ENCODE data around the gene DNAJC11.
A peak's percentile ranks its signal among the peaks of the same experiment; 100 is the strongest.

Gene DNAJC11

GRCh38 chr1:6614929-6615785 lies 86.5 kb downstream of the DNAJC11 start:
- H3K9me3 Mint-ChIP-seq, result no peaks in the 10 kb centered on the region
- CTCF ChIA-PET, result interaction anchor here (1.3 kb wide), 1 partner anchor 11 kb away, joined by 3 read pairs; no protein-coding TSS in a partner anchor
- H3K4me3 Mint-ChIP-seq, result peak overlapping the region; percentile 63
- DNase-seq, result peak; percentile 39
- no peak overlapping the region for H3K27ac Mint-ChIP-seq
- peaks cover 31% of the 10 kb centered on the region for H3K4me1 Mint-ChIP-seq
- peaks cover 15% of the 10 kb centered on the region for H3K36me3 Mint-ChIP-seq
- H3K27me3 Mint-ChIP-seq, result peaks cover 3% of the 10 kb centered on the region

- DNase-seq, result peak; percentile 79
- no peaks in the 10 kb centered on the region for H3K9me3 Mint-ChIP-seq
- peaks cover 7% of the 10 kb centered on the region for H3K36me3 Mint-ChIP-seq
- peak overlapping the region; percentile 84 for H3K4me3 Mint-ChIP-seq
- peaks cover 3% of the 10 kb centered on the region for H3K27me3 Mint-ChIP-seq
- H3K27ac Mint-ChIP-seq, result no peak overlapping the region
- CTCF ChIA-PET, result no interaction called here
- H3K4me1 Mint-ChIP-seq, result peaks cover 36% of the 10 kb centered on the region
These were observed 87.3 kb downstream of the DNAJC11 start for GRCh38 chr1:6614019-6614928.

- Mint-ChIP-seq H3K27me3 (peaks cover 3% of the 10 kb centered on the region), H3K9me3 (no peaks in the 10 kb centered on the region), H3K4me1 (peaks cover 37% of the 10 kb centered on the region), H3K36me3 (peaks cover 7% of the 10 kb centered on the region), H3K27ac (peak within 1 kb of the TSS; percentile 85), H3K4me3 (peak within 1 kb of the TSS; percentile 91)
- CTCF ChIA-PET, result no interaction called here
- DNase-seq, result peak; percentile 100
These were observed 88.1 kb downstream of the DNAJC11 start, which contains the start of gene PHF13 for GRCh38 chr1:6613361-6614018. Gene PHF13, plus strand, starts transcription at chr1:6613731. Its CDS starts 336 bp downstream, at chr1:6614067.

GRCh38 chr1:6612641-6613360 lies 88.8 kb downstream of the DNAJC11 start:
- Mint-ChIP-seq H3K27me3 (peaks cover 6% of the 10 kb centered on the region), H3K27ac (peak overlapping the region; percentile 85), H3K36me3 (peaks cover 5% of the 10 kb centered on the region), H3K9me3 (no peaks in the 10 kb centered on the region), H3K4me3 (peak overlapping the region; percentile 91), H3K4me1 (peaks cover 37% of the 10 kb centered on the region)
- no peak for DNase-seq
- CTCF ChIA-PET, result interaction anchor here (0.7 to 1.1 kb wide), 3 partner anchors 11 to 60 kb away, joined by 3 read pairs; no protein-coding TSS in a partner anchor

- Mint-ChIP-seq H3K9me3 (no peaks in the 10 kb centered on the region), H3K36me3 (peaks cover 9% of the 10 kb centered on the region), H3K4me1 (peaks cover 31% of the 10 kb centered on the region), H3K4me3 (peak overlapping the region; percentile 76), H3K27ac (peak overlapping the region; percentile 99), H3K27me3 (peaks cover 6% of the 10 kb centered on the region)
- peak; percentile 53 for DNase-seq
- CTCF ChIA-PET, result interaction anchor here (0.6 to 1.8 kb wide), 3 partner anchors 31 to 114 kb away, joined by 3 to 6 read pairs (median 3); no protein-coding TSS in a partner anchor
These were observed 97.6 kb downstream of the DNAJC11 start for GRCh38 chr1:6603915-6604558.

GRCh38 chr1:6603238-6603914 lies 98.2 kb downstream of the DNAJC11 start:
- DNase-seq, result peak; percentile 79
- peak overlapping the region; percentile 99 for H3K27ac Mint-ChIP-seq
- H3K9me3 Mint-ChIP-seq, result no peaks in the 10 kb centered on the region
- H3K4me3 Mint-ChIP-seq, result peak overlapping the region; percentile 76
- H3K27me3 Mint-ChIP-seq, result peaks cover 6% of the 10 kb centered on the region
- CTCF ChIA-PET, result interaction anchor here (0.6 to 1.8 kb wide), 3 partner anchors 31 to 113 kb away, joined by 3 to 6 read pairs (median 3); no protein-coding TSS in a partner anchor
- peaks cover 36% of the 10 kb centered on the region for H3K4me1 Mint-ChIP-seq
- peaks cover 9% of the 10 kb centered on the region for H3K36me3 Mint-ChIP-seq

GRCh38 chr1:6602669-6603237 lies 98.9 kb downstream of the DNAJC11 start, which contains the start of gene KLHL21:
Gene KLHL21, minus strand, starts transcription at chr1:6602869. Its CDS starts 52 bp downstream, at chr1:6602817.
- Mint-ChIP-seq H3K27ac (peak within 1 kb of the TSS; percentile 99), H3K4me1 (peaks cover 40% of the 10 kb centered on the region), H3K9me3 (no peaks in the 10 kb centered on the region), H3K36me3 (peaks cover 13% of the 10 kb centered on the region), H3K4me3 (peak within 1 kb of the TSS; percentile 85), H3K27me3 (peaks cover 3% of the 10 kb centered on the region)
- peak; percentile 85 for DNase-seq
- CTCF ChIA-PET, result interaction anchor here (0.8 to 1.8 kb wide), 5 partner anchors 21 to 112 kb away, joined by 3 to 6 read pairs (median 5); partner anchors contain the start of gene NOL9

- Mint-ChIP-seq H3K4me1 (peaks cover 46% of the 10 kb centered on the region), H3K27ac (peak overlapping the region; percentile 96), H3K4me3 (peak overlapping the region; percentile 85), H3K9me3 (no peaks in the 10 kb centered on the region), H3K27me3 (no peaks in the 10 kb centered on the region), H3K36me3 (peaks cover 17% of the 10 kb centered on the region)
- peak; percentile 39 for DNase-seq
- CTCF ChIA-PET, result interaction anchor here (0.9 to 1.8 kb wide), 7 partner anchors 11 to 112 kb away, joined by 3 to 6 read pairs (median 4); partner anchors contain the start of gene NOL9
These were observed 99.5 kb downstream of the DNAJC11 start for GRCh38 chr1:6601923-6602668.

GRCh38 chr1:6601049-6601922 lies 100.3 kb downstream of the DNAJC11 start:
- Mint-ChIP-seq H3K36me3 (peaks cover 17% of the 10 kb centered on the region), H3K4me3 (peak overlapping the region; percentile 85), H3K4me1 (peaks cover 48% of the 10 kb centered on the region), H3K9me3 (no peaks in the 10 kb centered on the region), H3K27ac (peak overlapping the region; percentile 96), H3K27me3 (no peaks in the 10 kb centered on the region)
- CTCF ChIA-PET, result interaction anchor here (0.8 to 1.8 kb wide), 9 partner anchors 11 to 113 kb away, joined by 3 to 5 read pairs (median 3); partner anchors contain the start of gene NOL9
- peak; percentile 84 for DNase-seq

GRCh38 chr1:6600410-6601048 lies 101.1 kb downstream of the DNAJC11 start:
- H3K4me1 Mint-ChIP-seq, result peaks cover 54% of the 10 kb centered on the region
- H3K27ac Mint-ChIP-seq, result peak overlapping the region; percentile 96
- CTCF ChIA-PET, result interaction anchor here (0.8 to 1.8 kb wide), 8 partner anchors 16 to 112 kb away, joined by 3 to 8 read pairs (median 4); partner anchors contain the start of genes NOL9 and TAS1R1
- peaks cover 25% of the 10 kb centered on the region for H3K36me3 Mint-ChIP-seq
- no peak for DNase-seq
- no peaks in the 10 kb centered on the region for H3K27me3 Mint-ChIP-seq
- H3K9me3 Mint-ChIP-seq, result no peaks in the 10 kb centered on the region
- H3K4me3 Mint-ChIP-seq, result peak overlapping the region; percentile 85
